Measurements from ENCODE around the gene FEZ2.

FEZ2 gene

GRCh38 chr2:36538335-36538734 is 59.6 kb downstream of the FEZ2 start:
- no peak for TF ChIP-seq CTCF (IDR thresholded peaks at IDR 0.05; ENCODE audit: low read depth, low read length, missing control alignments)
- DNase-seq (ENCODE audit: low read depth) = no peak
- H3K4me3 ChIP-seq (ENCODE audit: low read depth, low read length) = no peak overlapping the region

GRCh38 chr2:36536776-36537175 is 61.2 kb downstream of the FEZ2 start:
- no peak for DNase-seq (ENCODE audit: low read depth)
- no peak for TF ChIP-seq CTCF (IDR thresholded peaks at IDR 0.05; ENCODE audit: low read depth, low read length, missing control alignments)
- no peak overlapping the region for H3K4me3 ChIP-seq (ENCODE audit: low read depth, low read length)

- DNase-seq (ENCODE audit: low read depth) = no peak
- H3K4me3 ChIP-seq (ENCODE audit: low read depth, low read length) = no peak overlapping the region
- no peak for TF ChIP-seq CTCF (IDR thresholded peaks at IDR 0.05; ENCODE audit: low read depth, low read length, missing control alignments)
Measured at GRCh38 chr2:36535099-36535498, 62.9 kb downstream of the FEZ2 start.

GRCh38 chr2:36534275-36534799 is 63.6 kb downstream of the FEZ2 start:
- TF ChIP-seq CTCF (IDR thresholded peaks at IDR 0.05; ENCODE audit: low read depth, low read length, missing control alignments) = no peak

GRCh38 chr2:36530983-36531354 is 67.0 kb downstream of the FEZ2 start:
- DNase-seq (ENCODE audit: low read depth) = no peak
- H3K4me3 ChIP-seq (ENCODE audit: low read depth, low read length) = no peak overlapping the region
- TF ChIP-seq CTCF (IDR thresholded peaks at IDR 0.05; ENCODE audit: low read depth, low read length, missing control alignments) = peak; percentile 8

More at GRCh38 chr2:36534275-36534799, 63.6 kb downstream of the FEZ2 start:
- no peak for DNase-seq (ENCODE audit: low read depth)
- H3K4me3 ChIP-seq (ENCODE audit: low read depth, low read length) = no peak overlapping the region

GRCh38 chr2:36530178-36530982 is 67.6 kb downstream of the FEZ2 start:
- DNase-seq (ENCODE audit: low read depth) = peak; percentile 15
- no peak overlapping the region for H3K4me3 ChIP-seq (ENCODE audit: low read depth, low read length)
- TF ChIP-seq CTCF (IDR thresholded peaks at IDR 0.05; ENCODE audit: low read depth, low read length, missing control alignments) = no peak

Measured in GM12864 (cell line).